ENCODE measurements around the gene OR5A1.
A peak's percentile ranks its signal among the peaks of the same experiment; 100 is the strongest.
"Not testable (repeated sequence)": the region's sequence is repeated elsewhere in the genome, so short reads cannot be mapped to it uniquely, and the experiment has no call there.

Gene OR5A1

GRCh38 chr11:59436169-59436568 is at the start of gene OR5A1:
Gene OR5A1 (plus strand): TSS chr11:59436469. CDS start chr11:59443169, 6,700 bp downstream.
- DNase-seq (ENCODE audit: low read depth, low spot score), result no peak

- no peak for DNase-seq (ENCODE audit: low read depth, low spot score)
These were observed 42.1 kb upstream of the OR5A1 start for GRCh38 chr11:59394186-59394585.

- no peak for DNase-seq (ENCODE audit: low read depth, low spot score)
These were observed 35.6 kb upstream of the OR5A1 start for GRCh38 chr11:59400461-59401261.

- DNase-seq (ENCODE audit: low read depth, low spot score), result no peak
These were observed 35.1 kb upstream of the OR5A1 start for GRCh38 chr11:59401262-59401552.

GRCh38 chr11:59403546-59403945 is 32.7 kb upstream of the OR5A1 start:
- DNase-seq (ENCODE audit: low read depth, low spot score), result no peak

- DNase-seq (ENCODE audit: low read depth, low spot score), result no peak
These were observed 22.6 kb upstream of the OR5A1 start for GRCh38 chr11:59413646-59414045.

- DNase-seq (ENCODE audit: low read depth, low spot score), result no peak
These were observed 21.2 kb upstream of the OR5A1 start for GRCh38 chr11:59415111-59415510.

- DNase-seq (ENCODE audit: low read depth, low spot score), result no peak
These were observed 19.7 kb upstream of the OR5A1 start for GRCh38 chr11:59416613-59417012.

- DNase-seq (ENCODE audit: low read depth, low spot score), result no peak
These were observed 19.2 kb upstream of the OR5A1 start for GRCh38 chr11:59417023-59417422.

GRCh38 chr11:59418156-59418555 is 18.1 kb upstream of the OR5A1 start:
- no peak for DNase-seq (ENCODE audit: low read depth, low spot score)

GRCh38 chr11:59423835-59424234 is 12.4 kb upstream of the OR5A1 start:
- DNase-seq (ENCODE audit: low read depth, low spot score), result no peak

- DNase-seq (ENCODE audit: low read depth, low spot score), result no peak
These were observed 11.1 kb upstream of the OR5A1 start for GRCh38 chr11:59425131-59425530.

- no peak for DNase-seq (ENCODE audit: low read depth, low spot score)
These were observed 9.8 kb upstream of the OR5A1 start, which contains the start of gene OR5A2 for GRCh38 chr11:59426361-59427067. Gene OR5A2 (minus strand): TSS chr11:59426413. CDS start chr11:59422953, 3,460 bp downstream.

- no peak for DNase-seq (ENCODE audit: low read depth, low spot score)
These were observed 9.2 kb upstream of the OR5A1 start for GRCh38 chr11:59427068-59427382.

GRCh38 chr11:59429924-59430516 is 6.2 kb upstream of the OR5A1 start:
- peak; percentile 1 for DNase-seq (ENCODE audit: low read depth, low spot score)

GRCh38 chr11:59437770-59438169 is 1.5 kb downstream of the OR5A1 start:
- no peak for DNase-seq (ENCODE audit: low read depth, low spot score)

GRCh38 chr11:59445624-59446023 is 9.4 kb downstream of the OR5A1 start:
- DNase-seq (ENCODE audit: low read depth, low spot score), result not testable (repeated sequence)

- DNase-seq (ENCODE audit: low read depth, low spot score), result no peak
These were observed 12.2 kb downstream of the OR5A1 start for GRCh38 chr11:59448484-59448883.

GRCh38 chr11:59456661-59457060 is 20.4 kb downstream of the OR5A1 start, which contains the start of gene OR4D6:
Gene OR4D6 (plus strand): TSS chr11:59456961. CDS start chr11:59456961, 0 bp downstream.
- no peak for DNase-seq (ENCODE audit: low read depth, low spot score)

GRCh38 chr11:59459916-59460315 is 23.6 kb downstream of the OR5A1 start:
- DNase-seq (ENCODE audit: low read depth, low spot score), result no peak

GRCh38 chr11:59463190-59463641 is 26.9 kb downstream of the OR5A1 start:
- no peak for DNase-seq (ENCODE audit: low read depth, low spot score)

GRCh38 chr11:59473015-59473414 is 36.7 kb downstream of the OR5A1 start, which contains the start of gene OR4D10:
Gene OR4D10 (plus strand): TSS chr11:59473315. CDS start chr11:59477430, 4,115 bp downstream.
- no peak for DNase-seq (ENCODE audit: low read depth, low spot score)

- DNase-seq (ENCODE audit: low read depth, low spot score), result no peak
These were observed 38.9 kb downstream of the OR5A1 start for GRCh38 chr11:59475176-59475575.

Data from activated CD4-positive, CD25-positive, alpha-beta regulatory T cell treated with anti-CD3 and anti-CD28 coated beads, Interleukin-2, amount 50 U/mL, for 16 hours (primary cell).